ENCODE measurements around the gene DPP8. TPM values are rescaled to one million over a fixed set of nuclear protein-coding genes. Genes with fewer than 3 reads are reported as not detected.

DPP8 gene
- 14.8 TPM for polyA plus RNA-seq (2013, experiment 1 of 2)
- polyA plus RNA-seq (2013, experiment 2 of 2), result 13.5 TPM

DNA sequence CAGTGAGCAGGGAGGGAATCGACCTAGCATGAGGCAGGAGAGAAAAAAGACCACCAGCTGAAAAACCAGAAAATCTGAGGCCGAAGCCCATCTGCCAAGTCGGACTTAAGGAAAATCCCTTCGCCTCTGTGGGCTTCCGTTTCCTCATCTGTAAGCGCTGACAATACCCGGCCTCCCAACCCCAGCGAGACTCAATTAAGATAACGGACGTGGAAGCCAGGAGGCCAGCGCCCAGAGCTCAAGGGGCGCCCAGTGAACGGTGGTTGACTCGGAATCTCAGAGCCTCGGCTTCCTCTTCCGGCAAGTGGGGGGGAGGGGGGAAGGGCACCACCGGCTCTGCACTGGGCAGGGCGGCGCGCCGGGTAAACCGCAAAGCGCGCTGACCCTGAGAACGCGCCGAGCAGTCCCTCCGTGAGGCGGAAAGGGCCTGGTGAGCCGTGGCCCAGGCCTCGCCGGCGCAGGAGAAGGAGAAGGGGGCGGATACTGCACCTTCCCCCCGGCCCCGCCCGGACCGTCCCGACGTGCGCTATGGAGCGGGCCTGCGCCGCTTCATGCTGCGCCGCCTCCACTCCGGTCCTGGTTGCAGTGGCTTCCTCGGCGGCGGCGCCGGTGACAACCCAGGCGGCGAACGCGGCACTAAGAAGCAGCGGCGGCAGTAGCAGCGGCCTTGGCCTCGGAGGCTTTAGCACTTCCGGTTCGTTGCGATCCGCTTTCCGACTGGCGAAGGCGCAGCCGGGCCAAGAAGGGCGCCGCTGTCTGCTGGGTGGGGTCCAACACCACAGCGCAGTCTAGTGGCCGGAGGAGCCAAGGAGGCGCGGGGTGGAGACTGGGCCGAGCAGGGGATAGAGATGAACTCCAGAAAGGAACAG, at the start of gene DPP8:
Gene DPP8, minus strand, starts transcription at position 693 of the 869 bp plus-strand sequence. CDS start 5,136 bp downstream, outside the sequence.
- Histone ChIP-seq H3K79me2 (ENCODE audit: control insufficient read depth, insufficient read depth, low read length) (peaks cover 18% of the 10 kb centered on the region), H3K4me2 (ENCODE audit: low read length) (peak within 1 kb of the TSS; percentile 97), H3K27me3 (ENCODE audit: insufficient read depth, low read length, poor library complexity) (no peaks in the 10 kb centered on the region), H3K36me3 (ENCODE audit: control insufficient read depth, insufficient read depth, low read length) (peaks cover 3% of the 10 kb centered on the region), H4K8ac (ENCODE audit: low read depth, low read length) (no peak within 1 kb of the TSS), H2BK15ac (replicated peaks; ENCODE audit: low read depth) (no peak within 1 kb of the TSS), H3K27ac (ENCODE audit: low read depth, low read length) (peak within 1 kb of the TSS; percentile 96), H3K4me1 (ENCODE audit: control insufficient read depth, low read depth, low read length) (peaks cover 2% of the 10 kb centered on the region), H2BK5ac (ENCODE audit: low read length) (peak within 1 kb of the TSS; percentile 78), H3K79me1 (ENCODE audit: low read length) (peaks cover 14% of the 10 kb centered on the region), H3K18ac (ENCODE audit: low read length) (peak within 1 kb of the TSS; percentile 88), H2AK5ac (ENCODE audit: low read length) (no peak within 1 kb of the TSS), H3K4ac (ENCODE audit: low read depth, low read length) (peak within 1 kb of the TSS; percentile 49), H3K9ac (ENCODE audit: low read length) (peak within 1 kb of the TSS; percentile 97), H3K23ac (ENCODE audit: low read length) (peak within 1 kb of the TSS; percentile 66), H3K4me3 (ENCODE audit: low read length) (peak within 1 kb of the TSS; percentile 85), H3K56ac (ENCODE audit: low read length) (peak within 1 kb of the TSS; percentile 99), H4K5ac (ENCODE audit: low read length) (no peak within 1 kb of the TSS), H2BK120ac (ENCODE audit: low read depth, low read length) (no peak within 1 kb of the TSS)
- no CpG with 5 or more reads among the region's 75 CpGs for WGBS (ENCODE audit: extremely low coverage, insufficient coverage, low lambda C conversion rate)
- peak; percentile 97 for DNase-seq

DNA sequence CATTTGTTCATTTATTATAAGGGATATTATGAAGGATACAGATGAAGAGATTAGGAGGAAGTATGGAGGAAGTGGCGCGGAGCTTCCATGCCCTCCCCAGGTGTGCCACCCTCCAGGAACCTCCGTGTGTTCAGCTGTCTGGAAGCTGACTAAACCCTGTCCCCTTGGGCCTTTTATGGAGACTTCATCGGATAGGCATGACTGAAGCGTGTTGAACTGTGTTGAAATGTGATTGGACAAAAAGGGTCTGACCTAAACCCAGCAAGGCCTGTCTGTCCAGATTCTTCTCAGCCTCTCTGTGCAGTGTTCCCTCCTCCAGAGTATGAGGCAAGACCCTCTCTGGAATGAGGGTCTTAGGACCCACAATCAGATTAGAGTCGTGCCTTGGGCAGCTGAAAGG, 44.4 kb upstream of the DPP8 start:
- H3K27ac ChIP-seq (ENCODE audit: low read depth, low read length), result no peak overlapping the region
- H3K36me3 ChIP-seq (ENCODE audit: control insufficient read depth, insufficient read depth, low read length), result peaks cover 10% of the 10 kb centered on the region
- no peak overlapping the region for H2BK120ac ChIP-seq (ENCODE audit: low read depth, low read length)
- no peaks in the 10 kb centered on the region for H3K4me1 ChIP-seq (ENCODE audit: control insufficient read depth, low read depth, low read length)
- no peak overlapping the region for H3K56ac ChIP-seq (ENCODE audit: low read length)
- no peak overlapping the region for H2BK5ac ChIP-seq (ENCODE audit: low read length)
- H3K79me2 ChIP-seq (ENCODE audit: control insufficient read depth, insufficient read depth, low read length), result no peaks in the 10 kb centered on the region
- H3K4ac ChIP-seq (ENCODE audit: low read depth, low read length), result no peak overlapping the region
- no peak overlapping the region for H2BK15ac ChIP-seq (replicated peaks; ENCODE audit: low read depth)
- no peak for DNase-seq
- WGBS (ENCODE audit: extremely low coverage, insufficient coverage, low lambda C conversion rate), result no CpG with 5 or more reads among the region's 6 CpGs
- H4K5ac ChIP-seq (ENCODE audit: low read length), result no peak overlapping the region
- no peak overlapping the region for H3K4me3 ChIP-seq (ENCODE audit: low read length)
- no peak overlapping the region for H2AK5ac ChIP-seq (ENCODE audit: low read length)
- no peak overlapping the region for H3K18ac ChIP-seq (ENCODE audit: low read length)
- peaks cover 4% of the 10 kb centered on the region for H3K79me1 ChIP-seq (ENCODE audit: low read length)
- H3K9ac ChIP-seq (ENCODE audit: low read length), result no peak overlapping the region
- H3K4me2 ChIP-seq (ENCODE audit: low read length), result no peak overlapping the region
- no peak overlapping the region for H3K23ac ChIP-seq (ENCODE audit: low read length)
- no peaks in the 10 kb centered on the region for H3K27me3 ChIP-seq (ENCODE audit: insufficient read depth, low read length, poor library complexity)
- H4K8ac ChIP-seq (ENCODE audit: low read depth, low read length), result no peak overlapping the region

DNA sequence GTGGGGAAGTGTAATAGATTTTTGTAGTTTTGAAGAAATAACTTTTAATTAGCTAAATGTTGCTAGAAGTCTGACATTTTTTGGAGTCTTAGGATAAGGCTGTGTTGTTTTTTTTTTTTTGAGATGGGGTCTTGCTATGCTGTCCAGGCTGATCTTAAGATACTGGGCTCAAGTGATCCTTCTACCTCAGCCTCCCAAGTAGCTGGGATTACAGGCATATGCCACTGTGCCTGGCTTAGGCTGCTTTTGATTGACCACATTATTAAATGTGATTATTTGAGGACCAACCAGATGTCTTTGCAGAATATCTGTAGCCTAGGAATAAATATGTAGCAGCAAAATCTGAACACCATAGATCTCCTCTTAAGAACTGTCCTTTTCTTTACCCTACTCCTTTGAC, 42.5 kb upstream of the DPP8 start:
- Histone ChIP-seq H2AK5ac (ENCODE audit: low read length) (no peak overlapping the region), H3K56ac (ENCODE audit: low read length) (no peak overlapping the region), H3K23ac (ENCODE audit: low read length) (no peak overlapping the region), H3K4me3 (ENCODE audit: low read length) (no peak overlapping the region), H4K5ac (ENCODE audit: low read length) (no peak overlapping the region), H3K4me2 (ENCODE audit: low read length) (no peak overlapping the region), H4K8ac (ENCODE audit: low read depth, low read length) (no peak overlapping the region), H2BK15ac (replicated peaks; ENCODE audit: low read depth) (no peak overlapping the region), H3K18ac (ENCODE audit: low read length) (no peak overlapping the region), H3K27me3 (ENCODE audit: insufficient read depth, low read length, poor library complexity) (no peaks in the 10 kb centered on the region), H3K36me3 (ENCODE audit: control insufficient read depth, insufficient read depth, low read length) (peaks cover 15% of the 10 kb centered on the region), H3K79me1 (ENCODE audit: low read length) (peaks cover 10% of the 10 kb centered on the region), H3K9ac (ENCODE audit: low read length) (no peak overlapping the region), H2BK120ac (ENCODE audit: low read depth, low read length) (no peak overlapping the region), H2BK5ac (ENCODE audit: low read length) (no peak overlapping the region), H3K79me2 (ENCODE audit: control insufficient read depth, insufficient read depth, low read length) (peaks cover 2% of the 10 kb centered on the region), H3K4me1 (ENCODE audit: control insufficient read depth, low read depth, low read length) (no peaks in the 10 kb centered on the region), H3K27ac (ENCODE audit: low read depth, low read length) (no peak overlapping the region), H3K4ac (ENCODE audit: low read depth, low read length) (no peak overlapping the region)
- DNase-seq, result no peak

DNA sequence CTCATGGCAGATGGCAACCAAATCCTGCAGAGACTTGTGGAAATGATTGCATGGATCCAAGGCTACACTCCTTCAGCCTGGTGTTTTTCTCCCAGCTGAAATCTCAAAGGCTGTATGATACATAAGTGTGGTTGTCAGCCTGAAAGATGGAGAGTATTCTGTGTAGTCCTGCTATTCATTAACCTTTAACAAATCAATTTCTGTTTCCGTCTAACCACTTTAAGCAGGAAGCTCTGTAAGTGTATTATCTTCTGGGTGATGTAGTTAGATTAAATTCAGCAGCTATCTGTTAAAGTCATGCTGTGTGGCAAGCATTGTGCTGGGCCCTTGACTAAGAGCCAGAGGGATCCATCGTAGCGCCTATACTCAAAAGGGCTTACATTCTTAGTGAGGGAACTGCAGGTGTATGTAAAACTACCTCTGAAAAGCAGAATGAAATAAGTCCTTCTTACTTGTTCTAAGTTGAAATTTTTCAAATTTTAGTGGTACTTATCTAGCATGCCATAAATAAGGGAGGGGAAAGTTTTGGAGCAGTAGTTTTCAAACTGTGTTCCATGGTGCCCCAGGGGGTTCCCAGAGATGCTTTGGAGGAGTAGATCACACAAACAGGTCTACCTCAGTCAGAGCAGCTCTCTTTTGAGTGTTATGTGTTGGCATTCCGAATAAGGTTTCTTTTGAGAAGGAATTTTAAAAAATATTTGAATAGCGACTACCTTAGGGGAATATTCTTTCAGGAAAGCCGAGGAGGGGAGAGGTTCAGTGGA, 41.7 kb upstream of the DPP8 start:
- Histone ChIP-seq H2BK15ac (replicated peaks; ENCODE audit: low read depth) (no peak overlapping the region), H3K4me3 (ENCODE audit: low read length) (no peak overlapping the region), H3K4me1 (ENCODE audit: control insufficient read depth, low read depth, low read length) (no peaks in the 10 kb centered on the region), H4K8ac (ENCODE audit: low read depth, low read length) (no peak overlapping the region), H3K27me3 (ENCODE audit: insufficient read depth, low read length, poor library complexity) (no peaks in the 10 kb centered on the region), H3K79me2 (ENCODE audit: control insufficient read depth, insufficient read depth, low read length) (peaks cover 2% of the 10 kb centered on the region), H2BK120ac (ENCODE audit: low read depth, low read length) (no peak overlapping the region), H3K9ac (ENCODE audit: low read length) (no peak overlapping the region), H3K18ac (ENCODE audit: low read length) (no peak overlapping the region), H3K4ac (ENCODE audit: low read depth, low read length) (no peak overlapping the region), H4K5ac (ENCODE audit: low read length) (no peak overlapping the region), H3K79me1 (ENCODE audit: low read length) (peaks cover 10% of the 10 kb centered on the region), H3K56ac (ENCODE audit: low read length) (no peak overlapping the region), H2BK5ac (ENCODE audit: low read length) (no peak overlapping the region), H3K23ac (ENCODE audit: low read length) (no peak overlapping the region), H2AK5ac (ENCODE audit: low read length) (no peak overlapping the region), H3K27ac (ENCODE audit: low read depth, low read length) (no peak overlapping the region), H3K36me3 (ENCODE audit: control insufficient read depth, insufficient read depth, low read length) (peaks cover 14% of the 10 kb centered on the region), H3K4me2 (ENCODE audit: low read length) (no peak overlapping the region)
- WGBS (ENCODE audit: extremely low coverage, insufficient coverage, low lambda C conversion rate), result no CpG with 5 or more reads among the region's 6 CpGs
- DNase-seq, result no peak

DNA sequence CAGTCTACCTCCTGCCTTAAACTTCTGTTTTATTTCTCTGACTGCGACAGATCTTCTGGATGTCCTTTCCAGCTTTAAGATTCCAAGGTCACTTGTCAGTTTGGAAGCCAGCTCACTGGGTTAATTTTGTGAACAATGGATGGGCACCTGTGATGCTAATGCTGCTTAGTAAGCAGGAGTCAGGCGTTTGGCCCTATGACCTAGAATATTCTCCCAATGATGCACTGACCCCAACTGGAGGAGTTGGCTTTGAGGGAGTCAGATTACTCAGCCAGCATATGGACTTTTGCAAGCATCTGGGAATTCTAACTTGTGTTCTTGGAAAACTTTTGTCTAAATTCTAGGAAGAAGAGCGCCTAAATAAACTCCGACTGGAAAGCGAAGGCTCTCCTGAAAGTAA, 40.8 kb upstream of the DPP8 start:
- Histone ChIP-seq H3K79me2 (ENCODE audit: control insufficient read depth, insufficient read depth, low read length) (peaks cover 3% of the 10 kb centered on the region), H3K23ac (ENCODE audit: low read length) (no peak overlapping the region), H3K56ac (ENCODE audit: low read length) (no peak overlapping the region), H4K5ac (ENCODE audit: low read length) (no peak overlapping the region), H3K79me1 (ENCODE audit: low read length) (peaks cover 14% of the 10 kb centered on the region), H2BK5ac (ENCODE audit: low read length) (no peak overlapping the region), H2BK120ac (ENCODE audit: low read depth, low read length) (no peak overlapping the region), H3K4me1 (ENCODE audit: control insufficient read depth, low read depth, low read length) (no peaks in the 10 kb centered on the region), H3K18ac (ENCODE audit: low read length) (no peak overlapping the region), H2BK15ac (replicated peaks; ENCODE audit: low read depth) (no peak overlapping the region), H3K36me3 (ENCODE audit: control insufficient read depth, insufficient read depth, low read length) (peaks cover 14% of the 10 kb centered on the region), H3K9ac (ENCODE audit: low read length) (no peak overlapping the region), H3K4me2 (ENCODE audit: low read length) (no peak overlapping the region), H4K8ac (ENCODE audit: low read depth, low read length) (no peak overlapping the region), H3K4ac (ENCODE audit: low read depth, low read length) (no peak overlapping the region), H2AK5ac (ENCODE audit: low read length) (no peak overlapping the region), H3K27ac (ENCODE audit: low read depth, low read length) (no peak overlapping the region), H3K4me3 (ENCODE audit: low read length) (no peak overlapping the region), H3K27me3 (ENCODE audit: insufficient read depth, low read length, poor library complexity) (no peaks in the 10 kb centered on the region)
- DNase-seq, result no peak
- no CpG with 5 or more reads among the region's 5 CpGs for WGBS (ENCODE audit: extremely low coverage, insufficient coverage, low lambda C conversion rate)
